Measurements from ENCODE around the gene NRG3.

The NRG3 gene

GRCh38 chr10:82742478-82742877 is 867.5 kb downstream of the NRG3 start:
- DNase-seq = no peak

DNA sequence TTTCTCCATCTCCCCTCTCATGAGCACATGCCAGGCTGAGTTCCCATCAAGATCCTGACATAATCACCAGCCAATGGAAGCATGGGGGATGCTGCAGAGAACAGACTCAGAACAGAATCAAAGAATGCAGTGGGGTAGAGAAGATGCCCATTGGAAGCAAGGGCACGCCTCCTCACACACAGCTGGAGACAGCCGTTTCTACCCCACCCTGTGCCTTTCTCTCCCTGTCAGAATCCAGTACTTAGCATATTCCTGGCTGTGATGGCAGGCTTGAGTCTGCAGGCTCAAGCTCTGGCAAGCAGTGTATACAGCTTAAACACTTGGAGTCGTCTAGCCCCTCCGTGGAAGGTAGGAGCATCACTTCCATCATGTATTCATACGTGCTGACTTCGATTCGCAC is 867.9 kb downstream of the NRG3 start:
- no peak for DNase-seq

GRCh38 chr10:82750538-82750937 is 875.5 kb downstream of the NRG3 start:
- no peak for DNase-seq

DNA sequence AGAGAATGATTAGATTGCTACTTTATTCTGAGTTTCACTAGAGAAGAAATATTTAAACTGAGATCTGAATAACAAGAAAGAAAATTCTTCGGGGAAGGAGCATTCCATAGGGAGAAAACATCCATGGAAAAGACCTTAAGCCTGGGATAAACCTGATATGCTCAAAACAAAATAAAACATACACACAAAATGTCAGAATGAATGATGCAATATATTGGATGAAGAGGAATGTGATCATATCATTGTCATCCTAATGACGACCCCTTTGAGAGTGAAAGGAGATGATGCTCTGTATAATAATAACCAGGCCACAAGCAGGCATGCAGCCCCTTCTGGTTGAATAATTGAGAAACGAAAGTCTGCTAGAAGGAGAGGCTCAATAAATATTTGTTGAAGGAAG is 882.4 kb downstream of the NRG3 start:
- DNase-seq = no peak

GRCh38 chr10:82757901-82758300 is 882.9 kb downstream of the NRG3 start:
- no peak for DNase-seq

- no peak for DNase-seq
These were observed 884.1 kb downstream of the NRG3 start for GRCh38 chr10:82759050-82759449.

- no peak for DNase-seq
These were observed 887.6 kb downstream of the NRG3 start for GRCh38 chr10:82762641-82763040.

- DNase-seq = no peak
These were observed 893.0 kb downstream of the NRG3 start for GRCh38 chr10:82768040-82768439.

DNA sequence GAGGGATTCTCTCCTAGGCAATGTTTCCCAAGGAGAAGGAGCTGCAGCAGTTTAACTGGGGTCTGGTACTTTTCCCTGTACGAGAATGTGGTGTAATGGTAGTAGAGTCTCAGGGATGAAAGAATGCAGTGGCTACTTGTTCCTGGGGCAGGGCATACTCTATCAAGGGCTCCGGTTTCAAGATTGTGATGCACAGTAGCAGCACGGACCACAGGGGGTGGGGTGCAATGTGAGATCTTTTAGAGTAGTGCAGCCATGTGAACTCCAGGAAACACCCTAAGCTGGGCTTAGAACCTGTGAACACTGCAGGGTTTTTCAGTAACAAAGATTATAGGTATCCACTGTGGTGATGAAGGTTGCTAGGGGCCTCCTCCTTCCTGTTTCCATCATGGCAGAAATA is 903.9 kb downstream of the NRG3 start:
- no peak for DNase-seq

DNA sequence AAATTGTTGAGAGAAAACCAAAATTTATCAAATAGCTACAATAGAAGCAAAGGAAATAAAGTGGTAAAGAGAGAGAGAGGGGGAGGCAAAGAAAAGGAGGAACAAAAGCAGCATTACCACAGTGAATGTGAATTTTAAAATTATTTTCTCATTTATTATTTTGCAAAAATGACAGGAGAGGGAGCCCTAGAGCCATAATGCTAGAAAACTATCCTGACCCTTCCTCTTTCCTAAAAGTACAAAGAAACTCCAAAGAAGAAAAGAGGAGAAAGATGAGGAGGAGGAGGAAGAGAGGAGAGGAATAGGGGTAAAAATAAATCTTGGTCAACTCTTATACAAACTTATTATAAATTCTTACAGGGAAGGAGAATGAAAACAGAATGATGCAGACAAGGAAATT is 921.5 kb downstream of the NRG3 start:
- no peak for DNase-seq

GRCh38 chr10:82801289-82801688 is 926.3 kb downstream of the NRG3 start:
- no peak for DNase-seq

DNA sequence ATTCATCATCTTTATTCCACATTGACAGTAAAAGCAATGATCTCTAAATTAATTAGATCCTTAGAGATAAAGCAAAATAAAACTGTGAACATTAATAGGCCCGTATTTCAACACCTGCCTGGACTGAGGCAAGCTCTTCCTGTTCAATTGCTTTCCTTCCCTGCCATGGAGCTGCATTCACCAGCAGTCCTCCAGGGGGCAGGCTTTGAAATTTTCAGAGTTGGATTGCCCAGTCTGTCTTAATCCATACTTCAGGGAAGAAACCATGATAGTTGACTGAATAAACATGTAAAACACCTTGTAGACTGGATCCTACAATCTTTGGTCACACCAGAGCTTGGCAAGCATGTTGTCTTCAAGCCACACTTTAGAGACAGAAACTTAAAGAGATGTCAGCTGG is 936.6 kb downstream of the NRG3 start:
- DNase-seq = no peak

DNA sequence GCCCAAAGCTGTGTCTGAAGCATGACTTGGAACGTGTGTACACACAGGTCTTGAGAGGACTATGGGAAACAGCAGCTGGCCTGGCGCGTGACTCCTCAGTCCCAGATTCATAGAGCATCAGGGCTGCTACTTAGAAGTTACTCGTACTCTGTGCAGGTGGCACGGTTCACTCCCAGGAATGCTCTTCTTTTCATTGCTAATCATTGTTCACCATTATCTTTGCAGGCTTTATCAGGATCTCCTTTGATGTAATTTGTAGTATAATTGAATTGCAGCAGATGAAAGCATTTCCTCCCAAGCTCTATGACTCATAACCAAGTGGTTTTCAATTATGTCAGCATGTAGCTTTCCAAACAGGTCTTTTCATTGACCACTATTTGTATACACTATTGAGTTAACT is 938.9 kb downstream of the NRG3 start:
- DNase-seq = no peak

GRCh38 chr10:82814635-82815034 is 939.6 kb downstream of the NRG3 start:
- no peak for DNase-seq

- DNase-seq = no peak
These were observed 940.7 kb downstream of the NRG3 start for GRCh38 chr10:82815680-82816079.

DNA sequence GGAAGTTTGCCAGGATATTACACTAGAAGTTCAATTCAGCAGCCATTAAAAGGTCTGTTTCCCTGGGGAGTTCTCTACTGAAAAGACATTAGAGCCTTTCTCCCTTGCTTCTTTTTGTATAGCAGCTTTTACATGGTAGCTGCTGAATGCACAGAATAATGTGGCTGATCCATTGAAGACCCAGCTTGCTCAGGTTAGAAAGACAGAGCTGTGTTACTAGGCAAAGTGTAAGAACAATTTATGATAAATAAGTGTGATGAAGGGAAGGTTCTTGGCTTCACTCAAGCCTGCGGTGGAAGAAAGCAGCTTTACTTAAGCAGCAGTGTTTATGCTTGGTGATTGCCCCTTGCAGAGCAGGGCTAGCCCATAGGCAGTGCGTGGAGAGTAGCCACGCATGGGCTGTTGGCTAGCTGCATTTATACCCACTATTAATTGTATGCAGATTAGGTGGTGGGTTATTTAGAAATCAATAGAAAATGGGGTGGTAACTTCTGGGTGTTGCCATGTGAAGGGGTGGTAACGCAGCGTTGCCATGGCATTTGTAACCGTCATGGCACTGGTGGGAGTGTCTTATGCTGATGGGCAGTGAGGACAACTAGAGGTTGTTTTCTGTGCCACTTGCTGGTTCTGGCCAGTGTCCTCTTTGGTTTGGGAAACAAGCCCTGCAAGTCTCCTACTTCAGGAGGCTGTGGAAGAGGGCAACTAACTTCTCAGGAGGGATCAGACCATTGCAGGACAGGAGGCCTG is 942.9 kb downstream of the NRG3 start:
- DNase-seq = no peak

DNA sequence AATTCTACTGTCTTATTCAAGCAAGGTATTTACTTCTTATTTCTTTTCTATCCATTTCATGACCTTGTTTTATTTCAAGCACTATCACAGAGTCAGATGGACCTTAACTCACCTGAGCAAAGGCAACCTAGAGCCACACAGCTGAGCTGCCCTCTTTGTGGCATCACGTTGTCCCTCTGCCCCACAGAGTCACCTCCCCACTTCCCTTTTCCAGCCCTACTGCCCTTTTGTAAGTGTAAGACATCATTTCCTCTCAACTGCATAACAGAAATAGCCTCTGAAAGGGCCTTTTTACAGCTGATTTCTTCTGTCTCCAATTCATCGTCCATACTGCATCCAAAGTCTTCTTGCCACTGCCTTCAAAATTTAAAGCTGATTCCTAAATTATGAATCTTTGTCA is 946.0 kb downstream of the NRG3 start:
- DNase-seq = no peak

DNA sequence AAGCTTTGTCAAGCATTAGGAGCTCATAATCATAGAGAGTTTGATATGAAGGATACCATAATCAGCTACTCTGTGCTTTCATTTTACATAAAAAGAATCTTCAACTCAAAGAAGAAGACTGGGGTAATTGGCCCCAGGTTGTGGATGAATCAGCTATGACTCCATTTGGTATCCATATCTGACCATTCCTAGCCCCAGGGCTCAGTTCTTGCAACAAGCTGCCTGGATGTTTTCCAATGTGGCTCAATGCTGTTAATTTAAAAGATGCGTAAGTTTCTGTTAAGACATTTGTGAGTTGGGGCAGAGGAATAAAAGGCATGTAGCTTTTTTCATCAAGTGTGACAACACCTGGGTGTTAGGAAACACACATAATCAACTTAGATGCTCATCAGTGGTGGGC is 951.1 kb downstream of the NRG3 start:
- no peak for DNase-seq

- no peak for DNase-seq
These were observed 952.9 kb downstream of the NRG3 start for GRCh38 chr10:82827901-82828300.

DNA sequence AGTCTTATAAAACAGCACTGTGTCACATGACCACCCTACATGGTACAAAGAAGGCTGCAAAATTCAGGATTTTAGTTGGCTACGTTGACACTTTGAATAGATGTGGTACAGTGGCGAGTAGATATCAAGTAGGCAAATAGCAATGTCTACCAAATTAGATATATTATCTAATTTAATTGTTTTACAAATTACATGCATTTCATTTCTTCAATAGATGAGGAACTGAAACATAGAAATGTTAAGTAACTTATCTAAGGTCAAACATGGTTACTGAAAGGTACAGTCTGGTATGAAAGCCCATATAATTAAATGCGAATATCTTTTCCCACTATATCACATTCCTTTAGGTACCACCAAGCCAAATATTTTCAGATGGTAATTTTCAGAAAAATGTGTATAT is 972.2 kb downstream of the NRG3 start:
- DNase-seq = no peak

- DNase-seq = no peak
These were observed 975.2 kb downstream of the NRG3 start for GRCh38 chr10:82850191-82850590.

- no peak for DNase-seq
These were observed 982.1 kb downstream of the NRG3 start for GRCh38 chr10:82856957-82857613.

GRCh38 chr10:82861889-82862288 is 986.9 kb downstream of the NRG3 start:
- DNase-seq = no peak

DNA sequence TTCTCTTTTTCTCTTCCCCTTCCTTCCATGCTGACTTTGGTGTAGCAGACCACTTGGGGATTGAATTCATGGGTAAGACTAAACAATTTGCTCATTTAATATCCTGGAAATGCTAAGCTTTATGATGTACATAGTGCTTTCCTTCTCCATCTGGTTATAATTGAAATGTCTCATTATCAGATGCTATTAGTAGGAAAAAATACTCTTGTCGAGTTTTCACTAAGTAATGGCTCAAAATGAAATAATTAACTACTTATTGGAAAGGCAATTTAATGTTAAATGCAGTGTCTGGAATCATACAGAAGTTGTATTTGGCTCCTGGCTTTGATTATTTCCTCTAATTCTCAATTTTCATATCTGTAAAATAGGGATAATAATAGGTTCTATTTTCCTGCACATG is 990.4 kb downstream of the NRG3 start:
- no peak for DNase-seq
